IMR-90 (cell line): Measurements from ENCODE around the gene ZNF532. TPM values are rescaled to one million over a fixed set of nuclear protein-coding genes. Genes with fewer than 3 reads are reported as not detected.
A peak's percentile ranks its signal among the peaks of the same experiment; 100 is the strongest.

ENCODE experiments used
- ATAC-seq: fragments of 200-7000 bp; cut with Tn5 transposase; 2 replicates; pipeline ENCODE4 v1.9.1; 2020; ENCODE audit warnings: low read depth, mild to moderate bottlenecking, moderate library complexity
- BruUV-seq: library from RNA; stranded (reverse); fragments of 400-500 nt; replicated peaks from 2 replicates; lab custom pipeline; 2021; lab: Mats Ljungman, UMichigan
- CTCF ChIA-PET: fragments of 300-600 bp; formaldehyde crosslinking; extraction: SDS; loops from one replicate; lab custom pipeline; 2021; ENCODE audit warnings: antibody characterized with exemption; lab: Yijun Ruan, JAX
- POLR2A ChIA-PET: fragments of 300-600 bp; sonication (Branson Sonifier 250); formaldehyde crosslinking; loops from one replicate; lab custom pipeline; 2022; ENCODE audit warnings: antibody characterized with exemption; ENCODE audit not compliant: unreplicated experiment; lab: Charles Lee
- DNase-seq: peaks from one replicate; pipeline ENCODE4 v3.0.0; 2013
- H2AFZ ChIP-seq: replicated peaks from 2 replicates; pipeline ENCODE3; 2013; ENCODE audit warnings: low read length, mild to moderate bottlenecking; ENCODE audit not compliant: poor library complexity
- H2AK5ac ChIP-seq: 2 replicates; pipeline ENCODE4 v1.6.1; 2013; ENCODE audit warnings: low read depth, low read length, inconsistent platforms
- H2AK9ac ChIP-seq: replicated peaks from 2 replicates; pipeline ENCODE3; 2013; ENCODE audit warnings: mild to moderate bottlenecking, low read depth, low read length, moderate library complexity; ENCODE audit not compliant: poor library complexity
- H2BK120ac ChIP-seq: 2 replicates; pipeline ENCODE4 v1.6.1; 2013; ENCODE audit warnings: low read depth, low read length, inconsistent platforms
- H2BK15ac ChIP-seq: 3 replicates; pipeline ENCODE4 v1.6.1; 2013; ENCODE audit warnings: low read depth, low read length, inconsistent platforms
- H2BK20ac ChIP-seq: 2 replicates; pipeline ENCODE4 v1.6.1; 2013; ENCODE audit warnings: low read depth, mild to moderate bottlenecking, inconsistent platforms, low read length, moderate library complexity
- H2BK5ac ChIP-seq: 2 replicates; pipeline ENCODE4 v1.6.1; 2013; ENCODE audit warnings: mild to moderate bottlenecking, low read depth, low read length, inconsistent platforms; ENCODE audit not compliant: poor library complexity, severe bottlenecking
- H3K14ac ChIP-seq: replicated peaks from 2 replicates; pipeline ENCODE4 v1.6.1; 2013; ENCODE audit warnings: low read depth, low read length, inconsistent platforms
- H3K18ac ChIP-seq: 2 replicates; pipeline ENCODE4 v1.6.1; 2013; ENCODE audit warnings: low read depth, low read length, control low read depth
- H3K23ac ChIP-seq: 2 replicates; pipeline ENCODE4 v1.6.1; 2013; ENCODE audit warnings: low read depth, low read length, inconsistent platforms
- H3K27ac ChIP-seq: 2 replicates; pipeline ENCODE4 v1.5.1; 2013; ENCODE audit warnings: mild to moderate bottlenecking, control low read depth, low read length; ENCODE audit not compliant: insufficient read depth
- H3K27me3 ChIP-seq: 2 replicates; pipeline ENCODE4 v1.6.1; 2013; ENCODE audit warnings: low read length; ENCODE audit not compliant: control insufficient read depth, insufficient read depth
- H3K36me3 ChIP-seq: 2 replicates; pipeline ENCODE4 v1.6.1; 2013; ENCODE audit warnings: low read length, mixed read lengths; ENCODE audit not compliant: control insufficient read depth, insufficient read depth
- H3K4ac ChIP-seq: 2 replicates; pipeline ENCODE4 v1.6.1; 2013; ENCODE audit warnings: low read depth, low read length, inconsistent platforms
- H3K4me1 ChIP-seq: 2 replicates; pipeline ENCODE4 v1.6.1; 2013; ENCODE audit warnings: low read length, mixed read lengths; ENCODE audit not compliant: control insufficient read depth, insufficient read depth
- H3K4me2 ChIP-seq: 2 replicates; pipeline ENCODE4 v1.6.1; 2013; ENCODE audit warnings: low read depth, mild to moderate bottlenecking, control low read depth, low read length, moderate library complexity
- H3K4me3 ChIP-seq: 2 replicates; pipeline ENCODE4 v1.5.1; 2013; ENCODE audit warnings: low read depth, mild to moderate bottlenecking, control low read depth, low read length, moderate library complexity; ENCODE audit not compliant: insufficient read depth
- H3K56ac ChIP-seq: 2 replicates; pipeline ENCODE4 v1.6.1; 2013; ENCODE audit warnings: low read length, inconsistent platforms; ENCODE audit not compliant: insufficient read depth; ENCODE audit errors: extremely low read depth
- H3K79me1 ChIP-seq, 2 experiments: 2 replicates each; pipeline ENCODE4 v1.6.1; 2013; ENCODE audit warnings: low read length in 2 of 2, inconsistent platforms in 1 of 2, low read depth in 1 of 2
- H3K9ac ChIP-seq: 2 replicates; pipeline ENCODE4 v1.6.1; 2013; ENCODE audit warnings: low read depth, low read length, control low read depth
- H3K9me1 ChIP-seq: 2 replicates; pipeline ENCODE4 v1.6.1; 2013; ENCODE audit warnings: low read length, inconsistent platforms; ENCODE audit not compliant: insufficient read depth
- H3K9me3 ChIP-seq: 2 replicates; pipeline ENCODE4 v1.6.1; 2013; ENCODE audit warnings: low read length; ENCODE audit not compliant: control insufficient read depth, insufficient read depth
- H4K20me1 ChIP-seq: 2 replicates; pipeline ENCODE4 v1.6.1; 2013; ENCODE audit warnings: low read length, inconsistent platforms; ENCODE audit not compliant: insufficient read depth
- H4K5ac ChIP-seq: 2 replicates; pipeline ENCODE4 v1.6.1; 2013; ENCODE audit warnings: mild to moderate bottlenecking, low read depth, low read length, control low read depth
- H4K8ac ChIP-seq, 2 experiments: 2 replicates each; pipeline ENCODE4 v1.6.1; 2013; ENCODE audit warnings: low read depth in 2 of 2, low read length in 2 of 2, control low read depth in 1 of 2, inconsistent platforms in 1 of 2
- H4K91ac ChIP-seq: 2 replicates; pipeline ENCODE4 v1.6.1; 2013; ENCODE audit warnings: low read depth, low read length, inconsistent platforms; ENCODE audit not compliant: insufficient read depth
- BHLHE40 ChIP-seq: fragments of 150-350 bp; IDR thresholded peaks from 2 replicates; pipeline ENCODE4 v1.6.1; 2016; ENCODE audit warnings: mild to moderate bottlenecking, low read depth, low read length
- CEBPB ChIP-seq: IDR thresholded peaks from 2 replicates; pipeline ENCODE4 v1.6.1; 2012; ENCODE audit warnings: low read depth, low read length, improper control_type of control experiment
- CHD1 ChIP-seq: IDR thresholded peaks from 2 replicates; pipeline ENCODE4 v1.6.1; 2012; ENCODE audit warnings: low read depth, low read length, improper control_type of control experiment
- CTCF ChIP-seq: conservative IDR thresholded peaks from 2 replicates; pipeline ENCODE4 v1.5.1; 2012; ENCODE audit warnings: mild to moderate bottlenecking, low read depth, low read length, improper control_type of control experiment
- FOS ChIP-seq: fragments of 150-350 bp; IDR thresholded peaks from 2 replicates; pipeline ENCODE4 v1.6.1; 2016; ENCODE audit warnings: low read depth, low read length
- MAFK ChIP-seq: IDR thresholded peaks from 2 replicates; pipeline ENCODE4 v1.6.1; 2012; ENCODE audit warnings: low read depth, low read length, improper control_type of control experiment
- MAZ ChIP-seq: IDR thresholded peaks from 2 replicates; pipeline ENCODE4 v1.6.1; 2012; ENCODE audit warnings: low read depth, mild to moderate bottlenecking, low read length, improper control_type of control experiment, moderate library complexity, borderline replicate concordance
- MXI1 ChIP-seq: IDR thresholded peaks from 2 replicates; pipeline ENCODE4 v1.6.1; 2012; ENCODE audit warnings: low read depth, mild to moderate bottlenecking, low read length, moderate library complexity, borderline replicate concordance
- NFE2L2 ChIP-seq: fragments of 150-350 bp; IDR thresholded peaks from 2 replicates; pipeline ENCODE4 v1.6.1; 2016; ENCODE audit warnings: low read depth, mild to moderate bottlenecking, low read length
- POLR2A ChIP-seq: IDR thresholded peaks from 2 replicates; pipeline ENCODE4 v1.6.1; 2012; ENCODE audit warnings: mild to moderate bottlenecking, low read depth, low read length
- RAD21 ChIP-seq: IDR thresholded peaks from 2 replicates; pipeline ENCODE4 v1.6.1; 2012; ENCODE audit warnings: low read length, improper control_type of control experiment
- RCOR1 ChIP-seq: IDR thresholded peaks from 2 replicates; pipeline ENCODE4 v1.6.1; 2012; ENCODE audit warnings: mild to moderate bottlenecking, low read length, improper control_type of control experiment; ENCODE audit not compliant: insufficient replicate concordance
- RFX5 ChIP-seq: IDR thresholded peaks from 2 replicates; pipeline ENCODE4 v1.8.0; 2012; ENCODE audit warnings: low read depth, mild to moderate bottlenecking, low read length, moderate library complexity
- SMC3 ChIP-seq: fragments of 150-350 bp; IDR thresholded peaks from 2 replicates; pipeline ENCODE4 v1.6.1; 2016; ENCODE audit warnings: low read depth, mild to moderate bottlenecking, antibody characterized with exemption, low read length, moderate library complexity
- WGBS, 2 experiments: methylation state at CpG; one replicate each; pipeline versions ENCODE4 v1.1.5 to v1.1.7; 2013; ENCODE audit warnings: missing lambda C conversion rate in 2 of 2; ENCODE audit not compliant: insufficient read length in 1 of 2; ENCODE audit errors: extremely low coverage in 2 of 2; 5-methylcytosine and 5-hydroxymethylcytosine counted together
- dilution Hi-C: fragments of 300-500 bp; cut with HindIII; formaldehyde crosslinking; loops from one replicate; pipeline ENCODE4 v1.14.3; 2018; ENCODE audit warnings: low sequenced_read_pairs; ENCODE audit not compliant: unreplicated experiment
- in situ Hi-C: fragments of 300-500 bp; cut with MboI; formaldehyde crosslinking; loops from 3 replicates; pipeline ENCODE4 v1.14.3; 2019; ENCODE audit warnings: low sequenced_read_pairs, inconsistent platforms, mixed read lengths
- intact Hi-C: fragments of 100-400 bp; cut with micrococcal nuclease; formaldehyde crosslinking; loops from 2 replicates; pipeline ENCODE4 v1.10.0; 2022
- polyA plus RNA-seq, 3 experiments: library from polyadenylated mRNA; depleted of rRNA; stranded (reverse); fragments of >200 nt; gene quantifications; 2 replicates each; pipeline ENCODE4 v1.2.3, GENCODE V29; 2012; ENCODE audit warnings: low replicate concordance in 1 of 3
- total RNA-seq: library from RNA; depleted of rRNA; stranded (reverse); fragments of >200 nt; gene quantifications from 2 replicates; pipeline ENCODE4 v1.2.3, GENCODE V29; 2012
- TF ChIP-seq, protein P1 (sequence below): fragments of 150-350 bp; IDR thresholded peaks from 2 replicates; pipeline ENCODE4 v1.6.1; 2017; ENCODE audit warnings: mild to moderate bottlenecking, antibody characterized with exemption, low read length, low read depth
- TF ChIP-seq, protein P2 (sequence below): fragments of 150-350 bp; IDR thresholded peaks from 2 replicates; pipeline ENCODE4 v1.6.1; 2016; ENCODE audit warnings: low read depth, mild to moderate bottlenecking, low read length, moderate library complexity, borderline replicate concordance

The ZNF532 gene
- total and polyA plus RNA-seq, 2 of the 4 experiments (the other 2 are of a cell fraction) = 29.9 to 45.8 TPM

GRCh38 chr18:58892488-58892887, 27.8 kb downstream of the ZNF532 start:
- 92% methylated on average over 5 of the region's 6 CpGs; no CpG with 5 or more reads in 1 of the 2 experiments for WGBS, 2 experiments
- Histone ChIP-seq H3K4ac (no peak overlapping the region), H3K9me3 (no peaks in the 10 kb centered on the region), H3K27me3 (no peaks in the 10 kb centered on the region), H3K36me3 (peaks cover 2% of the 10 kb centered on the region), H3K9ac (no peak overlapping the region), H3K4me3 (no peak overlapping the region), H4K8ac (no peak overlapping the region), H4K5ac (peak overlapping the region; percentile 2; the same call in 1 of the 2 replicates), H2BK5ac (no peak overlapping the region), H2AFZ (no peak overlapping the region), H2AK9ac (no peak overlapping the region), H2BK120ac (no peak overlapping the region), H4K91ac (no peak overlapping the region), H3K9me1 (peaks cover 12% of the 10 kb centered on the region), H3K27ac (no peak overlapping the region), H2AK5ac (no peak overlapping the region), H2BK15ac (no peak overlapping the region), H3K4me1 (peaks cover 8% of the 10 kb centered on the region), H2BK20ac (no peak overlapping the region), H3K56ac (no peak overlapping the region), H3K4me2 (no peak overlapping the region), H3K14ac (no peak overlapping the region), H3K79me1 (peaks cover 35 to 74% of the 10 kb centered on the region in 2 experiments), H4K20me1 (peaks cover 6% of the 10 kb centered on the region; the same call in 1 of the 2 replicates), H3K23ac (no peak overlapping the region), H3K18ac (no peak overlapping the region)
- ATAC-seq (no peak), DNase-seq (no peak)
- POLR2A ChIA-PET = no interaction called here
- TF ChIP-seq, protein P1, sequence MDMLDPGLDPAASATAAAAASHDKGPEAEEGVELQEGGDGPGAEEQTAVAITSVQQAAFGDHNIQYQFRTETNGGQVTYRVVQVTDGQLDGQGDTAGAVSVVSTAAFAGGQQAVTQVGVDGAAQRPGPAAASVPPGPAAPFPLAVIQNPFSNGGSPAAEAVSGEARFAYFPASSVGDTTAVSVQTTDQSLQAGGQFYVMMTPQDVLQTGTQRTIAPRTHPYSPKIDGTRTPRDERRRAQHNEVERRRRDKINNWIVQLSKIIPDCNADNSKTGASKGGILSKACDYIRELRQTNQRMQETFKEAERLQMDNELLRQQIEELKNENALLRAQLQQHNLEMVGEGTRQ = no peak
- TF ChIP-seq MAZ = no peak
- no peak for TF ChIP-seq NFE2L2
- no peak for TF ChIP-seq POLR2A
- TF ChIP-seq MXI1 = no peak
- TF ChIP-seq, protein P2, sequence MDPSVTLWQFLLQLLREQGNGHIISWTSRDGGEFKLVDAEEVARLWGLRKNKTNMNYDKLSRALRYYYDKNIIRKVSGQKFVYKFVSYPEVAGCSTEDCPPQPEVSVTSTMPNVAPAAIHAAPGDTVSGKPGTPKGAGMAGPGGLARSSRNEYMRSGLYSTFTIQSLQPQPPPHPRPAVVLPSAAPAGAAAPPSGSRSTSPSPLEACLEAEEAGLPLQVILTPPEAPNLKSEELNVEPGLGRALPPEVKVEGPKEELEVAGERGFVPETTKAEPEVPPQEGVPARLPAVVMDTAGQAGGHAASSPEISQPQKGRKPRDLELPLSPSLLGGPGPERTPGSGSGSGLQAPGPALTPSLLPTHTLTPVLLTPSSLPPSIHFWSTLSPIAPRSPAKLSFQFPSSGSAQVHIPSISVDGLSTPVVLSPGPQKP = no peak
- no peak for TF ChIP-seq SMC3
- no peak for TF ChIP-seq FOS
- no peak for TF ChIP-seq CHD1
- TF ChIP-seq CTCF = no peak
- no peak for TF ChIP-seq RAD21
- no peak for TF ChIP-seq MAFK
- no peak for TF ChIP-seq BHLHE40
- no peak for TF ChIP-seq RCOR1
- no peak for TF ChIP-seq RFX5
- TF ChIP-seq CEBPB = no peak
- BruUV-seq = no TSS peak
- dilution Hi-C loops = no loop called here
- intact Hi-C loops = no loop called here
- in situ Hi-C loops = no loop called here
- CTCF ChIA-PET = no interaction called here
